Tibial nerve (tissue), 4 donors: Measurements from ENCODE around the gene ARHGAP21. TPM values are rescaled to one million over a fixed set of nuclear protein-coding genes. Genes with fewer than 3 reads are reported as not detected.

Experiments used
- DNase-seq, 2 donors: peaks; one replicate each; pipeline ENCODE4 v3.0.0-alpha.2; 2019; ENCODE audit warnings: low spot score in 2 of 2
- H3K27ac ChIP-seq, 4 donors: fragments of 200-600 bp; sonication (generic) in 3 of 4; one replicate each; pipeline ENCODE4 v1.5.1; 2017 to 2019; ENCODE audit warnings: mild to moderate bottlenecking in 1 of 4
- H3K27me3 ChIP-seq, 2 donors: fragments of 200-600 bp; sonication (generic) in 1 of 2; one replicate each; pipeline versions ENCODE4 v1.5.1 to v1.6.0; 2017 to 2019
- H3K36me3 ChIP-seq, 3 donors: fragments of 200-600 bp; sonication (generic); one replicate each; pipeline ENCODE4 v1.5.1; 2018 to 2019
- H3K4me1 ChIP-seq, 4 donors: fragments of 200-600 bp; sonication (generic) in 3 of 4; one replicate each; pipeline ENCODE4 v1.5.1; 2017 to 2019
- H3K4me3 ChIP-seq, 4 donors: fragments of 200-600 bp; sonication (generic) in 3 of 4; one replicate each; pipeline ENCODE4 v1.5.1; 2017 to 2019; ENCODE audit warnings: mild to moderate bottlenecking in 1 of 4, moderate library complexity in 1 of 4
- H3K9me3 ChIP-seq, 4 donors: fragments of 200-600 bp; sonication (generic) in 3 of 4; one replicate each; pipeline ENCODE4 v1.5.1; 2017 to 2019
- EP300 ChIP-seq, 2 donors: sonication (generic); formaldehyde crosslinking; IDR thresholded peaks; one replicate each; pipeline ENCODE4 v1.6.1; 2017; ENCODE audit warnings: antibody characterized with exemption in 2 of 2, mild to moderate bottlenecking in 1 of 2
- POLR2A ChIP-seq, 2 donors: fragments of 450-650 bp; IDR thresholded peaks; one replicate each; pipeline ENCODE4 v1.6.1; 2017; ENCODE audit warnings: antibody characterized with exemption in 2 of 2, mild to moderate bottlenecking in 2 of 2, moderate library complexity in 2 of 2
- WGBS, 2 donors: methylation state at CpG; one replicate each; pipeline ENCODE4 v1.1.5; 2018; 5-methylcytosine and 5-hydroxymethylcytosine counted together
- total RNA-seq, 4 donors: library from RNA; depleted of rRNA; stranded (reverse); fragments of >200 nt; gene quantifications; one replicate each; pipeline ENCODE4 v1.1.0, GENCODE V29; 2016
- TF ChIP-seq, protein P1 (sequence below), 5 experiments: fragments of 200-600 bp in 3 of 5; fragments of 450-650 bp in 2 of 5; sonication (generic) in 3 of 5; IDR thresholded peaks; one replicate each; pipeline ENCODE4 v1.5.1; 2016 to 2019; ENCODE audit warnings: antibody characterized with exemption in 5 of 5, mild to moderate bottlenecking in 3 of 5, moderate library complexity in 2 of 5

ARHGAP21 gene
- total RNA-seq, 4 donors from 2014 or later, result 56.7 to 116 (median 80.2) TPM

GRCh38 chr10:24643679-24644209, 79.9 kb downstream of the ARHGAP21 start:
- Histone ChIP-seq H3K27me3 (no peaks in the 10 kb centered on the region), H3K27ac (no peak overlapping the region), H3K36me3 (no peaks in the 10 kb centered on the region), H3K4me3 (no peak overlapping the region), H3K4me1 (peaks cover 0 to 31% (median 0%) of the 10 kb centered on the region in 4 donors), H3K9me3 (no peaks in the 10 kb centered on the region)
- TF ChIP-seq POLR2A (IDR thresholded peaks at IDR 0.05) (no peak), EP300 (IDR thresholded peaks at IDR 0.05) (no peak)
- TF ChIP-seq, protein P1, sequence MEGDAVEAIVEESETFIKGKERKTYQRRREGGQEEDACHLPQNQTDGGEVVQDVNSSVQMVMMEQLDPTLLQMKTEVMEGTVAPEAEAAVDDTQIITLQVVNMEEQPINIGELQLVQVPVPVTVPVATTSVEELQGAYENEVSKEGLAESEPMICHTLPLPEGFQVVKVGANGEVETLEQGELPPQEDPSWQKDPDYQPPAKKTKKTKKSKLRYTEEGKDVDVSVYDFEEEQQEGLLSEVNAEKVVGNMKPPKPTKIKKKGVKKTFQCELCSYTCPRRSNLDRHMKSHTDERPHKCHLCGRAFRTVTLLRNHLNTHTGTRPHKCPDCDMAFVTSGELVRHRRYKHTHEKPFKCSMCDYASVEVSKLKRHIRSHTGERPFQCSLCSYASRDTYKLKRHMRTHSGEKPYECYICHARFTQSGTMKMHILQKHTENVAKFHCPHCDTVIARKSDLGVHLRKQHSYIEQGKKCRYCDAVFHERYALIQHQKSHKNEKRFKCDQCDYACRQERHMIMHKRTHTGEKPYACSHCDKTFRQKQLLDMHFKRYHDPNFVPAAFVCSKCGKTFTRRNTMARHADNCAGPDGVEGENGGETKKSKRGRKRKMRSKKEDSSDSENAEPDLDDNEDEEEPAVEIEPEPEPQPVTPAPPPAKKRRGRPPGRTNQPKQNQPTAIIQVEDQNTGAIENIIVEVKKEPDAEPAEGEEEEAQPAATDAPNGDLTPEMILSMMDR (IDR thresholded peaks at IDR 0.05), result no peak
- no peak for DNase-seq
- WGBS, 2 donors, result 91 to 93% methylated on average over 6 of the region's 6 CpGs

DNA sequence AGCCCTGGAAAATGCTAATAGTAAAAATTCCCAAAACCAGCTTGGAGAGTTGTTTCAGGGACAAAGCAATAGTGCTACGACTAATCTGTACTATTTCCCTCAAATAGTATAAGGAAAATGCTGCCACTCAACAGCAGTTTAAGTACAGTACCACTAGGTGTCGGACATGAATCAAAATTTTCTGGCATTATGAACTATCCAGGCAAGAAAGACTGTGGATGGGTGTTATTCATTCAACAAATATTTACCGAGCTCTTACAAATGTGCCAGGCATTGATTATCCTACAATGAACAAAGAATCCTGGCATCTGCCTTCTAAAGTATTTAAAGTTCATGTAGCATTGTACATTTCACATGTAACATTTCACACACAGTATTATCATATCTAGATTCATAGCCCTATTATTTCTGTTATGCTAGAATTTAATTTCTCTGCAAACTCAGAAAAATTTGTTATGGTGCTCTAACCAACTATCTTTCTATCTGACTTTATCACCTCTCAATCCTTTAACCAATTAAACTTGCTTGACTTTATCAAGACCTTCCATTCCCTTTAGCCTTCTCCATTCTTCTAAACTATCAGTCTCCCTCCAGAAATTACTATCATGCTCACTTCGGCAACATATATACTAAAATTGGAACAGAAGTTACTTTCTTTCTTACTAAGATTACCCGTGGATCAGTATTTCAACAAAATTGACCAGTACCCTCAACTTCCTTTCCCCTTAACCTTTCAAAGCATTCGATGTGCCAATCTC, 80.6 kb downstream of the ARHGAP21 start:
- Histone ChIP-seq H3K27ac (no peak overlapping the region), H3K4me3 (no peak overlapping the region), H3K9me3 (no peaks in the 10 kb centered on the region), H3K4me1 (peaks cover 0 to 31% (median 0%) of the 10 kb centered on the region in 4 donors), H3K27me3 (no peaks in the 10 kb centered on the region), H3K36me3 (no peaks in the 10 kb centered on the region)
- TF ChIP-seq EP300 (IDR thresholded peaks at IDR 0.05) (no peak), POLR2A (IDR thresholded peaks at IDR 0.05) (no peak)
- TF ChIP-seq, protein P1 (IDR thresholded peaks at IDR 0.05), result peak; percentile 53 to 84 (median 70)
- WGBS, 2 donors, result 37 to 38% methylated on average over 6 of the region's 6 CpGs
- peak in 1 of 2 donors; percentile 26 for DNase-seq

DNA sequence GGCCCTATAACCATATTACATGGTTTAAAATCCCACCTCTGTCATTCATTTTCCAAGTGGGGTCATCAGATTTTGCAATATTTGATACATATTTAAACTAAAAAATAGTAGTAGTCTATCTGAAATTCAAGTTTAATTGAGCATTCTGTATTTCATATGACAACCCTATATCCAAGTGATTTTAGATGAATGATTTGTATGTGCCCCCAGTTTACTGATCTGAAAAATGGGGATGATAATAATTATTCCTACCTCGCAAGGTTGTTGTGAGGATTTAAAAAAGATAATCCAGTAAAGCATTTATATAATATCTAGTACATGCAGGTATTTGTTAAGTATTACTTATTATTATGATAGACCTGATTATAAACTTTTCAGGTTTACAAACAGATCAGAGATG, 84.6 kb downstream of the ARHGAP21 start:
- DNase-seq, result no peak
- H3K4me3 ChIP-seq, result no peak overlapping the region
- TF ChIP-seq EP300 (IDR thresholded peaks at IDR 0.05), result no peak
- no peaks in the 10 kb centered on the region for H3K27me3 ChIP-seq
- no peaks in the 10 kb centered on the region for H3K36me3 ChIP-seq
- H3K27ac ChIP-seq, result no peak overlapping the region
- no peaks in the 10 kb centered on the region for H3K9me3 ChIP-seq
- peaks cover 0 to 21% (median 0%) of the 10 kb centered on the region in 4 donors for H3K4me1 ChIP-seq
- WGBS, 2 donors, result 100% methylated on average over 1 of the region's 1 CpG

GRCh38 chr10:24625778-24626177, 97.9 kb downstream of the ARHGAP21 start:
- Histone ChIP-seq H3K36me3 (peaks cover 0 to 4% (median 0%) of the 10 kb centered on the region in 3 donors), H3K4me1 (peaks cover 0 to 9% (median 0%) of the 10 kb centered on the region in 4 donors), H3K4me3 (no peak overlapping the region), H3K9me3 (no peaks in the 10 kb centered on the region), H3K27me3 (no peaks in the 10 kb centered on the region), H3K27ac (no peak overlapping the region)
- 94 to 95% methylated on average over 4 of the region's 4 CpGs for WGBS, 2 donors
- DNase-seq, result no peak
- TF ChIP-seq, protein P1 (IDR thresholded peaks at IDR 0.05), result no peak

- no peaks in the 10 kb centered on the region for H3K27me3 ChIP-seq
- H3K4me3 ChIP-seq, result no peak overlapping the region
- no peak for TF ChIP-seq POLR2A (IDR thresholded peaks at IDR 0.05)
- TF ChIP-seq, protein P1 (IDR thresholded peaks at IDR 0.05), result no peak
- no peak for TF ChIP-seq EP300 (IDR thresholded peaks at IDR 0.05)
- WGBS, 2 donors, result 82 to 87% methylated on average over 2 of the region's 2 CpGs
- H3K9me3 ChIP-seq, result no peaks in the 10 kb centered on the region
- no peak for DNase-seq
- peaks cover 0 to 11% (median 0%) of the 10 kb centered on the region in 3 donors for H3K36me3 ChIP-seq
- peaks cover 0 to 9% (median 0%) of the 10 kb centered on the region in 4 donors for H3K4me1 ChIP-seq
- H3K27ac ChIP-seq, result no peak overlapping the region
These were observed 100.3 kb downstream of the ARHGAP21 start for GRCh38 chr10:24623383-24623782.
